ENCODE results near the gene CYSLTR2. TPM values are rescaled to one million over a fixed set of nuclear protein-coding genes. Genes with fewer than 3 reads are reported as not detected.

CYSLTR2 gene
- total RNA-seq, 4 donors from 2014 or later: 0.14 to 0.16 TPM; not detected in 2

- Histone ChIP-seq H3K9me3 (no peaks in the 10 kb centered on the region), H3K27ac (no peak overlapping the region), H3K27me3 (no peaks in the 10 kb centered on the region), H3K36me3 (no peaks in the 10 kb centered on the region), H3K4me3 (no peak overlapping the region), H3K4me1 (peaks cover 0 to 15% (median 5%) of the 10 kb centered on the region in 4 donors)
- no peak for DNase-seq
- WGBS, 2 donors (ENCODE audit: low coverage in 1 of 2): 88 to 100% methylated on average over 1 to 7 of the region's 7 CpGs
- in situ Hi-C loops (cut with MboI; ENCODE audit: low pct_ligation_motif_present in 1 of 4, low pct_unique_long_range_greater_than_20kb in 1 of 4, low sequenced_read_pairs in 3 of 4): no loop called here
- TF ChIP-seq POLR2A (IDR thresholded peaks at IDR 0.05) (no peak), EP300 (IDR thresholded peaks at IDR 0.05; ENCODE audit: low read depth) (no peak), POLR2AphosphoS5 (IDR thresholded peaks at IDR 0.05) (no peak)
- TF ChIP-seq, protein P1, sequence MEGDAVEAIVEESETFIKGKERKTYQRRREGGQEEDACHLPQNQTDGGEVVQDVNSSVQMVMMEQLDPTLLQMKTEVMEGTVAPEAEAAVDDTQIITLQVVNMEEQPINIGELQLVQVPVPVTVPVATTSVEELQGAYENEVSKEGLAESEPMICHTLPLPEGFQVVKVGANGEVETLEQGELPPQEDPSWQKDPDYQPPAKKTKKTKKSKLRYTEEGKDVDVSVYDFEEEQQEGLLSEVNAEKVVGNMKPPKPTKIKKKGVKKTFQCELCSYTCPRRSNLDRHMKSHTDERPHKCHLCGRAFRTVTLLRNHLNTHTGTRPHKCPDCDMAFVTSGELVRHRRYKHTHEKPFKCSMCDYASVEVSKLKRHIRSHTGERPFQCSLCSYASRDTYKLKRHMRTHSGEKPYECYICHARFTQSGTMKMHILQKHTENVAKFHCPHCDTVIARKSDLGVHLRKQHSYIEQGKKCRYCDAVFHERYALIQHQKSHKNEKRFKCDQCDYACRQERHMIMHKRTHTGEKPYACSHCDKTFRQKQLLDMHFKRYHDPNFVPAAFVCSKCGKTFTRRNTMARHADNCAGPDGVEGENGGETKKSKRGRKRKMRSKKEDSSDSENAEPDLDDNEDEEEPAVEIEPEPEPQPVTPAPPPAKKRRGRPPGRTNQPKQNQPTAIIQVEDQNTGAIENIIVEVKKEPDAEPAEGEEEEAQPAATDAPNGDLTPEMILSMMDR (IDR thresholded peaks at IDR 0.05): no peak
- intact Hi-C loops (cut with DNase I; ENCODE audit: low total_unique reads): no loop called here
Observed at GRCh38 chr13:48640767-48641166, 13.0 kb upstream of the CYSLTR2 start.

DNA sequence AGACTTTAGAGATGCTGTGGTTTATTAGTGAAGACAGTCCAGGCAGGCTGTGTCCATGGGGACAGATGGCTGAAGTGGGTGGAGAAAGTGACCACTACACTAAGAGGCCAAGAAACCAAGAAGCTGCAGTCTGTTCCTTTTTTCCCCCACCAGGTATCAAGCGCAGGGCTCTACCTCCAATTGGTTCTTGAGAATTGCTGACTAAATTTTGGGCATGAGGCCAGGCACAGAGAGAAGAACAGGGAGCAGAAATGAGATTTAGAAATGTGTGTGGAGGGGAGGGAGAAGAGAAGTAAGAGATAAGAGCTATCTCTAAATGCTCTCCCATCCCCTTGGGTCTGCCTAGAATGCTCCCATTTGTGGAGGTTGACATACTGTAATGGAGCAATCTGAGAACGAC lies 12.3 kb upstream of the CYSLTR2 start:
- TF ChIP-seq POLR2A (IDR thresholded peaks at IDR 0.05): no peak
- TF ChIP-seq, protein P1 (IDR thresholded peaks at IDR 0.05): no peak
- no peak for TF ChIP-seq EP300 (IDR thresholded peaks at IDR 0.05; ENCODE audit: low read depth)
- TF ChIP-seq POLR2AphosphoS5 (IDR thresholded peaks at IDR 0.05): no peak
- no peak overlapping the region for H3K27ac ChIP-seq
- H3K9me3 ChIP-seq: no peaks in the 10 kb centered on the region
- no peaks in the 10 kb centered on the region for H3K36me3 ChIP-seq
- in situ Hi-C loops (cut with MboI; ENCODE audit: low pct_ligation_motif_present in 1 of 4, low pct_unique_long_range_greater_than_20kb in 1 of 4, low sequenced_read_pairs in 3 of 4) (no loop called here), intact Hi-C loops (cut with DNase I; ENCODE audit: low total_unique reads) (no loop called here)
- no peak for DNase-seq
- no peak overlapping the region for H3K4me3 ChIP-seq
- H3K27me3 ChIP-seq: no peaks in the 10 kb centered on the region
- 81 to 90% methylated on average over 2 of the region's 2 CpGs for WGBS, 2 donors (ENCODE audit: low coverage in 1 of 2)
- peaks cover 0 to 11% (median 2%) of the 10 kb centered on the region in 4 donors for H3K4me1 ChIP-seq

DNA sequence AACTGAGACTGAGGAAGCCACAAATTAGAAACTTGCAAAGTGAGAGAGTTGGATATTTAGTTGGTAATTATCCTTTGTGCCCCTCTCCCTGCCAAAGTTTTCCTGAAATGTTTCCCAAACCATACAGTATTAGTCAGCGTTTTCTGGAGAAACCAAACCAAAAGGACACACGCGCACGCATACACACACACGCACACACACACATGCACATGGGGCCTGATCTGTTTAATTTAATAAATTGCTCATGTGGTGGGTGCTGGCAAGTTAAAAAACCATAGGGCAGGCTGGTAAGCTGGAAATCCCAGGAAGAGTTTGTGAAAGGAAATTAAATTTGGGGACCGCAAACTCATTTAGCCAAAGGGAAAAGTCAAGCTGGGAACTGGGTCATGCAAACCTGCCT lies 11.7 kb upstream of the CYSLTR2 start:
- DNase-seq: no peak
- Histone ChIP-seq H3K36me3 (no peaks in the 10 kb centered on the region), H3K9me3 (no peaks in the 10 kb centered on the region), H3K27ac (no peak overlapping the region), H3K4me1 (peaks cover 0 to 4% (median 0%) of the 10 kb centered on the region in 4 donors), H3K4me3 (no peak overlapping the region), H3K27me3 (no peaks in the 10 kb centered on the region)
- 91 to 100% methylated on average over 1 to 6 of the region's 6 CpGs for WGBS, 2 donors (ENCODE audit: low coverage in 1 of 2)
- no peak for TF ChIP-seq POLR2AphosphoS5 (IDR thresholded peaks at IDR 0.05)
- no peak for TF ChIP-seq EP300 (IDR thresholded peaks at IDR 0.05; ENCODE audit: low read depth)
- no peak for TF ChIP-seq POLR2A (IDR thresholded peaks at IDR 0.05)
- TF ChIP-seq, protein P1 (IDR thresholded peaks at IDR 0.05): no peak
- in situ Hi-C loops (cut with MboI; ENCODE audit: low pct_ligation_motif_present in 1 of 4, low pct_unique_long_range_greater_than_20kb in 1 of 4, low sequenced_read_pairs in 3 of 4): no loop called here
- intact Hi-C loops (cut with DNase I; ENCODE audit: low total_unique reads): no loop called here

DNA sequence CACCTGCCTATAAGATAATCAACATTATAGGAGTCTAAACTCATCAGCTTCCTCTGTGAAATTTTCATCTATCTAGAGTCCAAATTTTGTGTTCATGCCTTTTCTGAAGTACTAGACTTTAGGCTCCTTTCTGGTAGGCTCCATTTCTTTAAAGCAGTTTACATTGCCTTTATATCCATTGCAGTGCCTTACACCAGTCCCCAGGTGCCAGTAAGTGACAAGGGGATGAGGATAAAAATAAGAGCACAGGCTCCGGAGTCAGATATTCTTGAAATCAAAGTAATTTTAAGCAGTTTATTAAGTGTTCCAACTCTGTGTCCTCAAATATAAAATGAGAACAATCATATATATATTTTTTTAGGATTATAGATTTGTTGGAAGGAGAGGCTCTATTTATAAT lies 10.6 kb upstream of the CYSLTR2 start:
- in situ Hi-C loops (cut with MboI; ENCODE audit: low pct_ligation_motif_present in 1 of 4, low pct_unique_long_range_greater_than_20kb in 1 of 4, low sequenced_read_pairs in 3 of 4): no loop called here
- Histone ChIP-seq H3K27ac (no peak overlapping the region), H3K27me3 (no peaks in the 10 kb centered on the region), H3K9me3 (no peaks in the 10 kb centered on the region), H3K4me3 (no peak overlapping the region), H3K36me3 (no peaks in the 10 kb centered on the region), H3K4me1 (no peaks in the 10 kb centered on the region)
- intact Hi-C loops (cut with DNase I; ENCODE audit: low total_unique reads): no loop called here
- WGBS, 2 donors (ENCODE audit: low coverage in 1 of 2): 81 to 94% methylated on average over 1 of the region's 1 CpG
- no peak for DNase-seq
- TF ChIP-seq POLR2A (IDR thresholded peaks at IDR 0.05): no peak
- no peak for TF ChIP-seq EP300 (IDR thresholded peaks at IDR 0.05; ENCODE audit: low read depth)
- no peak for TF ChIP-seq POLR2AphosphoS5 (IDR thresholded peaks at IDR 0.05)
- TF ChIP-seq, protein P1 (IDR thresholded peaks at IDR 0.05): no peak

Measured in transverse colon (tissue), 4 donors.